GM12873 (cell line): ENCODE results near the gene LONP1.

Experiments used
- CTCF ChIP-seq: IDR thresholded peaks from 2 replicates; pipeline ENCODE4 v1.5.1; 2012; ENCODE audit warnings: low read depth, mild to moderate bottlenecking, moderate library complexity, low read length, control low read depth; ENCODE audit not compliant: insufficient read depth; ENCODE audit errors: missing control alignments

LONP1 gene

GRCh38 chr19:5692723-5693194, 27.2 kb downstream of the LONP1 start:
- TF ChIP-seq CTCF, result no peak

- TF ChIP-seq CTCF, result no peak
Measured at GRCh38 chr19:5691822-5692722, 27.9 kb downstream of the LONP1 start.

- no peak for TF ChIP-seq CTCF
Measured at GRCh38 chr19:5690955-5691821, 28.8 kb downstream of the LONP1 start.

- peak; percentile 99 for TF ChIP-seq CTCF
Measured at GRCh38 chr19:5690125-5690954, 29.6 kb downstream of the LONP1 start, which contains the start of gene RPL36. Gene RPL36 (plus strand): TSS chr19:5690295. CDS start chr19:5690508, 213 bp downstream.

- no peak for TF ChIP-seq CTCF
Measured at GRCh38 chr19:5687360-5688198, 32.4 kb downstream of the LONP1 start.

GRCh38 chr19:5686647-5687359, 33.1 kb downstream of the LONP1 start:
- peak; percentile 86 for TF ChIP-seq CTCF
